SW 1271 (cell line): ENCODE data around the gene ISM1.
A peak's percentile ranks its signal among the peaks of the same experiment; 100 is the strongest.

Source experiments
- DNase-seq, 2 experiments: peaks; one replicate each; lab custom pipeline; 2025; lab: John Stamatoyannopoulos, UW

Gene ISM1

GRCh38 chr20:13256606-13257005 is 35.5 kb downstream of the ISM1 start:
- no peak for DNase-seq

GRCh38 chr20:13259921-13260320 is 38.8 kb downstream of the ISM1 start:
- DNase-seq = no peak

GRCh38 chr20:13260650-13261279 is 39.7 kb downstream of the ISM1 start:
- no peak for DNase-seq

- peak in 1 of 2 experiments; percentile 29 for DNase-seq
These were observed 40.6 kb downstream of the ISM1 start for GRCh38 chr20:13261460-13262301.

GRCh38 chr20:13262302-13262650 is 41.2 kb downstream of the ISM1 start:
- DNase-seq = peak in 1 of 2 experiments; percentile 23

- no peak for DNase-seq
These were observed 41.7 kb downstream of the ISM1 start for GRCh38 chr20:13262671-13263360.

- no peak for DNase-seq
These were observed 42.4 kb downstream of the ISM1 start for GRCh38 chr20:13263451-13263850.

- DNase-seq = no peak
These were observed 43.8 kb downstream of the ISM1 start for GRCh38 chr20:13264907-13265306.

- no peak for DNase-seq
These were observed 44.9 kb downstream of the ISM1 start for GRCh38 chr20:13265941-13266340.

GRCh38 chr20:13267231-13267630 is 46.2 kb downstream of the ISM1 start:
- no peak for DNase-seq

- DNase-seq = no peak
These were observed 47.9 kb downstream of the ISM1 start for GRCh38 chr20:13268953-13269352.

- DNase-seq = no peak
These were observed 49.1 kb downstream of the ISM1 start for GRCh38 chr20:13270211-13270610.

- DNase-seq = no peak
These were observed 50.0 kb downstream of the ISM1 start for GRCh38 chr20:13271098-13271497.

GRCh38 chr20:13271977-13272975 is 51.2 kb downstream of the ISM1 start:
- no peak for DNase-seq

GRCh38 chr20:13274275-13274861 is 53.3 kb downstream of the ISM1 start:
- no peak for DNase-seq

- DNase-seq = no peak
These were observed 56.0 kb downstream of the ISM1 start for GRCh38 chr20:13276945-13277541.

- DNase-seq = no peak
These were observed 56.7 kb downstream of the ISM1 start for GRCh38 chr20:13277663-13278295.

- no peak for DNase-seq
These were observed 57.9 kb downstream of the ISM1 start for GRCh38 chr20:13278812-13279570.

GRCh38 chr20:13280609-13281324 is 59.7 kb downstream of the ISM1 start:
- DNase-seq = no peak
